Fibroblast of skin of right biceps (primary cell): ENCODE results near the gene CLPSL1.

Experiments
- DNase-seq: peaks from one replicate; pipeline ENCODE4 v3.0.0-alpha.2; 2013

The CLPSL1 gene

DNA sequence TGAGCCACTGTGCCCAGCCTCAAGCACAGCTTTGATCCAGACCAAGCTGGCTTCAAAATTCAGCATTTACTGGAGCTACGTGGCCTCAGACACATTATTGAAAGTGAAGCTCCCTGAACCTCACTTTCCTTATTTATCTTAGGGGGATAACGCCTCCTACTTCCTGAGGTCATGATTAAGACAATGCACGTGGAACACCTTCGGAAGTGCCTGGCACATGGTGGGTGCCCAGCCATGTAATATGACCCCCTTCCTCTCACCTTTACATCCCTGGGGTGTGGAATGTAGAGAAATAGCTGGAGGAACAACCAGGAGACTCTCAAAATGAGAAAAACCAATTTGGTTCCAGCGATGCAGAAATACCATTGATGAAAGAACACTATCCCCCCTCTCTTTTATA is 17.9 kb downstream of the CLPSL1 start:
- DNase-seq, result no peak

DNA sequence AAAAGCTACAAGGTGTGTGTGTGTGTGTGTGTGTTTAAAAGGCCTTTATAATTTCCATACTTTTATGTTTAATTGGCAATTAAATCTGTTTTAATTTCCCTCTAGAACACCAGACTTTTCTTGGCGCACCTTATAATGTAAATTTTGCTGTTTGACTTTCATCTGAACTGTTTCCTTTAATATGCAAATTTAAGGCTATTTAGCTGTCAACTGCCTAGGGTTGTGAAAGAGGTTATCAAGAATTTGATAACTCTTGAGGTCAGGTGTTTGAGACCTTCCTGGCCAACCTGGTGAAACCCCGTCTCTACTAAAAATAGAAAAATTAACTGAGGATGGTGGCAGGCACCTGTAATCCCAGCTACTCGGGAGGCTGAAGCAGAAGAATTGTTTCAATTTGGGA is 20.3 kb downstream of the CLPSL1 start:
- no peak for DNase-seq

DNA sequence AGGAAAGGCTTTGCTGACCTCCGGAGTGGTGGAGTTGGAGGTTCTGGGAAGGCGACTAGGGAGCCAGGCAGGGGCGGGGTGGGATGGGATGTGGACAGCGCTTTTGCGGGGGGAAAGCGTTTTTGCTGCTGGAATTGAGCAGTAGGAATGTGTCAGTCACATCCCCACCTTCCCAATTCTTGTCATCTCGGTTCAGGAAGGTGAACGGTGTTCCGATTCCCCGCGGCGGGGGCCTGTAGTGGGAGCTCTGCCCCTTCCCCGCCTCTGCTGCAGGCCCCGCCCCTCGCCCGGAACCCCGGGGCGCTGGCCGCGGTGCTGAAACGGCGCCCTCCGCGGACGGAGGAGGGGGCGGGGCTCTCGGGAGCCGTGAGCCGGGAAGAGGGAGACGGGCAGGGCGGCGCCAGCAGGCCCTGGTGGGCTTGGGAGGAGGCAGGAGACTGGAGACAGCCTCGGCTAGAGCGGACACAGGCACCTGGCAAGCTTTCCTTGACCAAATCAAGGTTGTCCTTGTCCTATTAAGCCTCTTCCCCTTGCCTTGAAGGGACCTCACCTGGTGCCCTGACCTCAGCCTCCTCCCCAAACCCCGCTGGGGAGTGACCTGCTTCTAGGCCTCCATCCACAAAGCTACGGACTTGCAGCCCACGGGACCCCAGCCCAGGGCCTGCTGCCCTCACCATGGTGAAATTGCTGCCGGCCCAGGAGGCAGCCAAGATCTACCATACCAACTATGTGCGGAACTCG is 24.3 kb downstream of the CLPSL1 start, which contains the start of gene LHFPL5:
TSS of gene LHFPL5 (plus strand) at position 357 of the 741 bp plus-strand sequence. CDS start at position 676, 319 bp downstream.
- peak; percentile 28 for DNase-seq

DNA sequence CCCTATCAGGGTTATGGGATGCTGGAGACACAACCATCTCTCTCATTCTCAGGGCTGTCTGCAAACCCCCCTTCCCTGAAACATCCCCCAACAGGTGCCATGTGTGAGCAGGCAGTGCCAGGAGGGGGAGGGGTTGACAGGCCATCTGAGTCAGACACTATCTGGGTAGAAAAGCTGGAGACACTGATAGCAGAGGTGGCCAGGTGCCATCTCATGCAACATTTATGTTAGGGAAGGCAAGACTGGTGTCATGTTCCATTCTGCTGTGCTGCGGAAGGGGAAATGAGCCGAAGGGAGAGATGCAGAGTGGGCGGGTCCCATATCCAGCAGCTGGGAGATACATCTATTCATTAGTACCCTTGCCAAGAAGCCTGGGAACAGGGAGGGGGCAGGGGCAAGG is 27.9 kb downstream of the CLPSL1 start:
- no peak for DNase-seq

DNA sequence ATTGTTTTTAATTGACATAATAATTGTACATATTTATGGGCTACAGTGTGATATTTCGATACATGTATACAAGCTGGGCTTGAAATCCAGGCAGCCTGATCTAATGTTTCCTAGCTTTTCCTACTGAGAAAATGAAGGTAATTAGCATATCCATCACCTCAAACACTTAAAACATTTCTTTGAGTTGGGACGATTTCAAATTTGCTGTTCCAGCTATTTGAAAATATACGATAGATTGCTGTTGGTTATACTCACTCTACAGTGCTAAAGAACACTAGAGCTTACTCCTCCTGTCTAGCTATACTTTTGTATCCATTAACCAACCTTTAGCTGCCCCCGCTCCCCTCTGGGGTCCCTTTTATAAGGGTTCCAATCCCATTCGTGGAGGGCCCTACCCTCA is 29.0 kb downstream of the CLPSL1 start:
- DNase-seq, result no peak

DNA sequence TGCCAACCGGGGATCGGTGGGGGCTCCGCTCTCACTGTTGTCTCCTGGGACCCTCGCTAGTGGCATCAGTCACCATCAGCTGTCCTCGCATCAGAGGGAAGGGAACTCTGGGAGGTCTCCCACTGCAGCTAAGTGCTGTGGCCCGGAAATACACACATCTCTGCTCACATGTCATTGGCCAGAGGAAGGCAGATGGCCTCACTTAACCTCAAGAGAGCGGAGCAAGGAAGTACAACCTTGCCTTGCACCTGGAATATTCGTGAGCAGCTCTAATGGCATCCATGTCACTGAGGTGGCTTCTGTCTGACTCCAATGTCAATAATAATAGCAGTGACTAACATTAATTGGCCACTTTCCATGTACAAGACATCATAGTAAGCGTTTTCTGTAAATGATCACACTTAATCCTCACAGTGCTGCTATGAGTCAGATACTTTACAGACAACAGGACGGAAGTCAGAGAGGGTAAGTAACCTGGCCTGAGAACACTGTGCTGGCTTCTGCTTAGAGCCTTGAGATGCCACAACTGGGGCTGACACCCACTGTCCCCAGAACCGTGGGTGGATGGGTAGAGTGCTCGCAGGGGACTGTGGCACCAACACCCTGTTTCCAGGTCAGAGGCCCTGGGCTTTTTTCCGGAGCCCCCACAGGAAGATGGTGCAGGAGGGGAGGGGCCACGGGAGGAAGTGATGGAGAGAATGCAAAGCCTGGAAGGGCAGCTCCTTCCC is 30.3 kb downstream of the CLPSL1 start:
- DNase-seq, result peak; percentile 72

DNA sequence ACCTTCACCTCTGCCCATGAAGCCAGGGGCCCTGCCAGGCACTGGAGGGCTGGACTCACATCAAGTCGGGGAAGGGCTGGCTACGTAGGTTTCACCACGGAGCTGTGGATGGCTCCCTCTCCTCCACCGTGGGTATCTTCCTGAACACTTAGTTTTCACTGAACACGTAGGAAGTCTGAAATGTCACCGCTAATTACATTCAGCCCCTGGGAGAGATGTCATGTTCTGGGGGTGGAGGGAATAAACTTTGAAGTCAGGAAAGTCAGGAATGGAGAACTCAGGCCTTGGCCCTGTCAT is 30.8 kb downstream of the CLPSL1 start:
- DNase-seq, result no peak

DNA sequence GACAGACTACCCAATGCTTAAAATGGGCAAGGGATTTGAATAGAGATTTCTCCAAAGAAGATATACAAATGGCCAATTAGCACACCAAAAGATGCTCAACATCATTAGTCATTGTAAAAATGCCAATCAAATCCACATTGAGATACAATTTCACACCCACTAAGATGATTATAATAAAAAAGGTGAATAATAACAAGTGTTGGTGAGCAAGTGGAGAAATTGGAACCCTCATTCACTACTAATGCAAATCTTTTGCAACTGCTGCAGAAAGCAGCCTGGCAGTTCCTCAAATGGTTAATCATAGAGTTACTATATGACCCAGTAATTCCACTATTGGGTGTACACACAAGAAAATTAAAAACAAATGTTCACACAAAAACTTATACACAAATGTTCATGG is 36.7 kb downstream of the CLPSL1 start:
- no peak for DNase-seq

DNA sequence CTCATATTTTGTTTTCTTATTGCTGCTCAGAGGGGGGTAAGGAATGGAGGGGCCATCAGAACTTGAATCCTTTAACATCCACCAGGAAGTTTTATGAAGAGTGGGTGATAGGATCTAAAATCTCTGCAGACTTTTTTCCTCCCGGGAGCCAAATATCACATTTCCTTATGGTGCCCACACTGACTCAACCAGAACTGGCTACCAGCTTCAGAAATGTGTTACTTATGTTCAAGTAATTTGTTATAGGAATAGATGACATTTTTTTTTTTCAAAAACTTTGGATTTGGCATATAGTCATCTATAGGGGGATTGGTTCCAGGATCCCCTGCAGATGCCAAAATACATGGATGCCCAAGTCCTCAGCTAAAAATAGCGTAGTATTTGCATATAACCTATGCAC is 42.8 kb downstream of the CLPSL1 start:
- no peak for DNase-seq

DNA sequence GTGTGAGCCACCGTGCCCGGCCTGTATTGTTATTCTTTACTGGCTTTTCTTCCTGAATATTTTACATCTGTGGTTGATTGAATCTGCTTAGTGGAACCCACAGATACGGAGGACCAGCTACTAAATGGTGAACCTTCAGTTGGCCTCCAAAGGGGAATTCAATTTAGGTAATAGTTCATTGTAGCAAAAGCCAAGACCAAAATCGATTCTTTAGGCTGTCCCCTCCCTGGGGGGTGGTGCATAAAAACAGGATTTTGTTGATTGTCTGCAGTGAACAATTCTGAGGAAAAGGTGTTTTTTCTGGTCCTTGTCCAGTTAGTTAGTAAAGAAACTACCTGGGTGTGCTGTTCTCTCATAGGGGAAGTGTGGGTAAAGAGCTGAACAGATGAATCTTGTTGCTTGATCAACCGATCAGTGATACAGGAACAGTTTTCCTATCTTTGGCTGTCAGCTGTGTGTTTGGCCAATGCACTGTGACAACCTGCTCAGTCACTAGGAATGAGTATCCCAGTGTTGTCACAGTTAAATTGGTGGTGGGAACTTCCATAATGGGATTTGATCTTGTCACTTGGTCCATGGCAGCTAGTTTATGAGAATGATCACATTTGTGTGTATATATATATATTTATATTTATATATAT is 43.9 kb downstream of the CLPSL1 start:
- DNase-seq, result no peak

DNA sequence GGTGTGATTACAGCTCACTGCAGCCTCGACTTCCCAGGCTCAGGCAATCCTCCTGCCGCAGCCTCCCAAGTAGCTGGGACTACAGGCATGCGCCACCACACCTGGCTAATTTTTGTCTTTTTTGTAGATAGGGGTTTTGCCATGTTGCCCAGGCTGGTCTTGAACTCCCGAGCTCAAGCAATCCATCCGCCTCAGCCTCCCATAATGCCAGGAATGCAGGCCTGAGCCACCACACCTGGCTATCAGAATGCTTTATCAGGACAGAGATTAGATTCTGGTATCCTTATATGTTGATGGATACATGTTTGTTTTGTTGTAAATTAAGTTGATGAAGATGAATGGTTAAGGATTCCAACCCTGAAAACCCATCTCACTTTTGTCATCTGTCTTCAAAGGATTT is 48.5 kb downstream of the CLPSL1 start:
- no peak for DNase-seq

DNA sequence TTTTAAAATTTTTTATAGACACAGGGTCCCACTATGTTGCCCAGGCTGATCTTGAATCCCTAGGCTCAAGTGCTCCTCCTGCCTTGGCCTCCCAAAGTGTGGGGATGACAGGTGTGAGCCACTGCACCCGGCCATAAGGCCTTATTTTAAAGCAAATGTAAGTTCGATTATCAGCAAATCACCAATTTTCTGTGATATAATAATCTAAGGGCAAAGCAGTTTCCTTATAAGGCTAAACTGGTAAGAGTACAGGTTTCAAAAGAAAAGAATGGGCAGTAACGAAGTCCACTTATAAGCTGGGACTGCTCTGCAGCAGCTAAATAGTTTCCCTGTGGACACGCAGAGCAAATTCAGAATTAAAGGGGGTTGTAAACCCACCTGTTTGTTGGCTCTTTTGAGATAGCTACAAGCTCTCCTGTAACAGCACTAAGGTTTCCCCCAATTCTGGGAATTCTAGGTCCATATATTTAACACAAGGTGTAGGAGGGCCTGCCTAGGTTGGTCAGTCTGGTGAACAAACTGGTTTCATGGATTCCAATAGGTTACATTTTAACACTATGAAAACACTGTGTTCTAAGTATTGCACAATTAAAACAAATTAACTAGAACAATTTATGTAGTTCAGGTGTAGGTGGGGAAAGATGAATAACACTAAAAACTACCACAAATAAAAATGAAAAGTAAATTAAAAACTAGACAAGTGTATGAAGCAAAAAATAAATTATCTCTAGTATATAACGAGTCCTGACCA is 50.6 kb downstream of the CLPSL1 start:
- no peak for DNase-seq

DNA sequence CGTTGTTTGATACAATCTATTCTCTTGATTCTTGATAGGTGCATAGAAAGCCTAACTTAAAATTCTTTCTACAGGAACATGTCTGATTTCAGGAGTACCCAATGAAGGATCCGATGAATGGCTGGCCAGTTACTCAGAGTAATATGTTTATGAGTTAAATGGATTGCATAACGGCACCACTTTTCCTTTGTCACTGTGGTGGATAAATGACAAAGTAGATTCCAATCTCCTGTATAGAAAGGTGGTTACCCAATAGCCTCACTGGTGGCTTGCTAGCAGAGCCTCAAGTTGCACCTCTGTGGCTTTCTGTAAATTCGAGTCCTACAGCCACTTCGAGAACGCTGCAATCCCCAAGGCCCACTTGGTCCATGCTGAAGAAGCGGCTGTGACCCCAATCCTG is 52.7 kb downstream of the CLPSL1 start:
- DNase-seq, result no peak
